NCI-H2171 (cell line): ENCODE data around the gene PXK.
A peak's percentile ranks its signal among the peaks of the same experiment; 100 is the strongest.

Experiments used
- DNase-seq: peaks from one replicate; lab custom pipeline; 2025; lab: John Stamatoyannopoulos, UW

Gene PXK

DNA sequence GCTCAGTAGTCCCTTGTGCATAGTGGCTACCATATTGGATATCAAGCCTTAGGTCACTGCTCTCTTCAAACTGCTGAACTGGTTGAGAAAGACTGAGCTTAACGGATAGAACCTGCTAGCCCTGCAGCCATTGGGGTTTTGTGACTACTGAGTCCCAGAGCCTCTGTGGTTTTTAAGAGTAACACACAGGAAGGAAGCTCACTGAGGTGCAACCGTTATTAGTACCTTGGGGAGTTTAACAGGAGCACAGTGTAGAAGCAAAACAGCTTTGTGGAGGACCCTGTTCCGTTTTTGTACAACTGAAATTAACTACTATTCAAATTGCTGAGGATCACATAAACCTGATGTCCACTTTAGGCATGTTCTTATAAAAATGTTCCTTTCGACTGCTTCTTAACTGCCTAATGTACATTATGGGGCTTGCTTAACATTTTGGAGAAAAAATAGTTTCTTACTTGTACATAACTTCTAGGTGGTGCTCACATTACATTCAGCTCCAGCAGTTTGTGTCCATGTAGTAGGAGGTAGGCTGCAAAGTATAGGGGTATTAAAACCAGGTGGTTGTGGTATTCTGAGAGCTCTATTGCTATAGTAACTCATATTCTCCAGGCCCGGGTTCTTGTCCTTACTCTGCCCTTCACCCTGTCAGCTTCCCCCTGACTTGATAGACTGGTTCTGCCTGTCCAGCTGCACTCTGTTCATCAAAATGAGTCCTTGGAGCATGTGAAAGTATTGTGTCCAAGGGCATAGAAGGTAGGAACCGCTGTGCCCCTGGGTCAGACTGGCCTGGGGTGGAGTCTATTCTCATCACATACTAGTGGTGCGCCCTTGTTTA, 17.3 kb downstream of the PXK start:
- DNase-seq: no peak

DNA sequence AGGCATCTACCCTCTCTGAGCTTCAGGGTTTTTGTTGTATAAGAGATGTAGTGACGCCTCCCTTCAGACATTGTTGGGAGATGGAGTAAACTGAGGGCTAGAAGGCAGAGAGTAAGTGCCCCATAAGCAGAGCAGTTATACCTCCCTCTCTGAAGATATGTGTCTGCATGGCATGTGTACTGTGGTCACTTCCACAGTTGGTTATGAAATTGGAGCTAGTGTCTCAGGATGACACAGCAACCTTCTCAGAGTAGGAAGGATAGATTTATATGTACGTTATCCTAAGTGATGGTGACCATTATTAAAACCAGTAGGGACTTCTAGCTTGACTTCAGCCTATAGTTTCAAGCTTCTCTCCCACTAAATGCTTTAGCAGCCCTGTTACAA, 17.9 kb downstream of the PXK start:
- DNase-seq: no peak

DNA sequence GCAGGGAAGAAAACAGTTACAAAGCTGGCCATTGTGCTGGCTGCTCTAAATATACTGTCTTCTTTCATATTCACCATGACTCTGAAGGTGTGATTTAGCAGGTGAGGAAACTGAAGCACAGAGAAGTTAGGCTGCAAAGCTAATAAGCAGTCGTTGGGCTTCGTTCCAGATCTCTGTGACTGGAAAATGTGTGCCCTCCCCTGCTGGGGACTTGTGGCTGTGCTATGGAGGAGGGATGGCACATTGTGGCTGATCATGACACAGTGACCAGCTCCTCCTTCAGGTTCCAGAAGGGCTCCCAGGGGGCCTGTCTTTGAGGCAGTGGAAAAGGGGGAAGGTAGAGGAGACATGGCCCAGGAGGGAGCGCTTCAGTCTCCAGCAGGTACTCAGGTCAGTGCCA, 19.2 kb downstream of the PXK start:
- DNase-seq: no peak

DNA sequence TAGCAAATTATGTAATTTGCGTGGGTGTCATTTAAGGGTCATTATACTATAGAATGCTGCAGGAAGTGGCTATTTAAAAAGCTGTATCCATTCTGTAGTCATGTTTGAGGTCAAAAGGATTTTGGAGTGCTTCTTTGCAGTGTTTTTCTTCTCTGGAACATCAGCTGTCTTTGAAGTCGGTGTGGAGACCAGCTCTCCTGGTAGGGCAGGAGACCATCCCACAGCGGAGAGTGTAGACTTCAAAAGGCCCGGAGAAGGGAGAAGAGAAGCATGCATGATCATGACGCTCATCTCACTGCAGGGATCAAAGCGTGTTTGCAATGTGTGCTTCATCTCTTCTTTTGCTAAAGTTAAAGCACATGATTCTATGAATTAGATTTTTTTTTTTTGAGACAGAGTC, 19.9 kb downstream of the PXK start:
- DNase-seq: no peak

DNA sequence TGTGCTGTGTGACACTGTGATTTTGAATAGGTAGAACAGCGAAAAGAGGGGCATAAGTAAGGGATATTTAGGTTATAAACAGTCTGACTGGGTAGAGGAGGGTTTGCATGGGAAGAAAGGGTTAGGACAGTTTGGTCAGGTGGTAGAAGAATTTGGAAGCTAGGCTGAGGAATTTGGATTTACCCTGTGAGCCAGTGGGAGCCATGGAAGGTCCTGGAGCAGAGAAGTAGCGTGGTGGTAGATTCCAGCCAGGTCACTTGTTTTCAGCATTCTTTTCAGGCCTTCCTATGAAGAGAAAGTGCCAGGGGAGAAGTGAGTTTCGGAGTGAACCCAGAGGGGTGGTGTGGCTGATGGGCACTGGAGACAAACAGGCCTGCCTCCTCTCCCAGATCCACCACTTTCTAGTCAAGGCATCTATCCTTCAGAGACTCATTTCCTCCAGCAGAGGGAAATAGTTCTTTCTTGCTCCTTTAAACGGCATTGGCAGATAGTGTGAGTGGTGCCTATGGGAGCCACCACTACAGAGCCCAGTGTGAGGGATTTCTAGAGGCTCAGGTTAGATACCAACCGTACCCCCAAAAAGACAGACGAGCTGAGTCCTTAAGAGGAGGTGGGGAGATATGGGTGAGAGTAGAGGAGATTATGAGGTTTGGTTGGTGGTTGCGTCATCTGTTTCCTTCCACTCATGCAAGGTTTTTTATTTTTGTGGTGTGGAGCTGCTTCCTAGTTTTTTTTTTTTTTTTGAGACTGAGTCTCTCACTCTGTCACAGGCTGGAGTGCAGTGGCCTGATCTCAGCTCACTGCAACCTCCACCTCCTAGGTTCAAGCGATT, 21.2 kb downstream of the PXK start:
- DNase-seq: no peak

DNA sequence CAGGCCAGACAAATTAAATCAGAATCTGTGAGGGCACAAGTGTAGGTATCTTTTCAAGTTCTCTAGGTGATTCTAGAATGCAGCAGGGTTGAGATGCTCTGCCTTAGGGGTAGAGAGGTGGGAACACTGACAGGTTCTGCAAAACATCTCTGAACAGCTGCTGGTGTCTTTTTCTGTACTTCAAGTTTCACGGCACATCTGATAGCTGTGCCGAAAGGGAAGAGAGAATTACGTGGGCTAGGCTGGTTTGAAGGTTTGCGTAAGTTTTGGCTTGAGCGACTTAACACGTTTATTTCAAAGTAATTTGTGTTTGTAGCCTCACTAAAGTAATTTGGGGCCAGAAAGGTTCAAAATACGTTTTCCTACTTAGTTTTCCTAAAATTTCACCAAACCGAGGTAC, 22.5 kb downstream of the PXK start:
- no peak for DNase-seq

DNA sequence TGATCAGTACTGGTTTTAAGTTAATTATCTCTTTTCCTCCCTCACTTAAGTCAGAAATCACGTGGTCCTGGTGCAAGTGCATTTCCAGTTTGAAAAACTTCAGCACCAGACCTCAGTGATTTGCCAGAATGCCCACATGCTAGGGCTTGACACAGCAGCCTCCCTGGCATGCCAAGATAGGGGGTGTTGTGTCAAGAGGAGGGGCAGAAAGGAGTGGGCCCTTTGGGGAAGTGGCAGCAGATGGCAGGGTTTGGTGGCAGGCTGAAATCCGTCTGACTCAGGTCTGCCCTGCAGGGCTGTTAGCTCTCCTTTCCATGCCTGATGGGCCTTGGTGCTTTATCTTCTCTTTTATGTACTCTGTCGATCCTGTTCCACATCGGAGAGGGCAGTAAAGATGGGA, 23.4 kb downstream of the PXK start:
- DNase-seq: peak; percentile 32

DNA sequence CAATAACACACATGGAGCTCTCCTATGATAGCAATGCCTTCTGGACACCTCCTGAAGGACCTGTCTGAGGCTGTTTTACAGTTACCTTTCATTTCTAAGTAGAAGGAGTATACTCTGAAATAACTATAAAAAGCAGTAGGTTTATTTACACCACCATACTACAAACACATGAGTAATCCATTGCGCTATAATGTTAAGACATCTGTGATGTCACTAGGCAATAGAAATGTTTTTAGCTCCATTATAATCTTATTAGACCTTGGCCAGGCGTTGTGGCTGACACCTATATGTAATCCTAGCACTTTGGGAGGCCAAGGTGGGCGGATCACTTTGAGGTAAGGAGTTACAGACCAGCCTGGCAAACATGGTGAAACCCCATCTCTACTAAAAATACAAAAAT, 24.7 kb downstream of the PXK start:
- DNase-seq: no peak

DNA sequence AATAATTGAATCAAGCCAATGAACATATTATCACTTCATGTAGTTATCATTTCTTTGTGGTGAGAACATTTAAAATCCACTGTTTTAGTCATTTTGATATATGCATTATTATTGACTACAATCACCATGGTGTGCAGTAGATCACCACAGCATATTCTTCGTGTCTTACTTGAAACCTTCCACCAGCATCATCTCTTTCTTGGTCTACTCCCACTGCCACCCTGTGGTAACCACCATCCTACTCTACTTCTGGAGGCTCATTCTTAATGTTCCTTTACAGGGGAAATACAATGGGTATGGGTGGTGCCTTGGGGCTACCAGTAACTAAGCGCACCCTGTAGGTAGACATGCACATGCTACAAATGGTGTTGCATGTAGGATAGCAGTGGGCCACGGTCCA, 25.4 kb downstream of the PXK start:
- no peak for DNase-seq

DNA sequence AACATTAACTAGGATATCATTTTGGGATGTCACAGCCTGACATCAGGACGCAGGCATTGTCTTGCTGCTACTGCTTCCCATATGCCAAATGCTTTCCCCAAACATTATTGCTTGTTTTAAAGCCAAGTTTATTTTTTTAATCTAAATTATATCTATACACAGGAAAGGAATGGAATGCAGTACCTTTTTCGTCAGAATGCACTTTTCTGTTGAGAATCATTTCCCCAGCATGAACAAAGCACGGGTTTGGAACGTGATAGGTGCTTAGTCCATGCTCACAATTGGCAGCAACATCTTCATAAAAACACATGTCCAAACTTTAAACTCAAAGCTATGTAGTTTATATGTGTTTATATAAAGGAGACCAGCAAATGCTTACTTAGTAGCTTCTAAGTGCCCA, 26.1 kb downstream of the PXK start:
- no peak for DNase-seq

DNA sequence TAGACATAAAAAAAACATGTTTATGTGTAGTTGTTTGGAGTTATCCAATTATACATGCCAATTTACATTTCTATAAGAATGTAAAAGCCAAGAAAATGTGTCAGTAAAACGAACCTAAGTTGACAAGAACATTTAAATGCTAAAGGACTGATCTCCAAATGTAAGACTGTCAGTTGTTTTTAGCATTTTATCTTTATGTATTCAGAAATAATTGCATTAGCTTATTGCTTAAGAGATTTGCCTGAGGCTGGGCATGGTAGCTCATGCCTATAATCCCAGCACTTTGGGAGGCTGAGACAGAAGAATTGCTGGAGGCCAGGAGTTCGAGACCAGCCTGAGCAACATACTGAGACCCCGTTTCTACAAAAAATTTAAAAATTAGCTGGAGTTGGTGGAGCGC, 26.9 kb downstream of the PXK start:
- DNase-seq: no peak

DNA sequence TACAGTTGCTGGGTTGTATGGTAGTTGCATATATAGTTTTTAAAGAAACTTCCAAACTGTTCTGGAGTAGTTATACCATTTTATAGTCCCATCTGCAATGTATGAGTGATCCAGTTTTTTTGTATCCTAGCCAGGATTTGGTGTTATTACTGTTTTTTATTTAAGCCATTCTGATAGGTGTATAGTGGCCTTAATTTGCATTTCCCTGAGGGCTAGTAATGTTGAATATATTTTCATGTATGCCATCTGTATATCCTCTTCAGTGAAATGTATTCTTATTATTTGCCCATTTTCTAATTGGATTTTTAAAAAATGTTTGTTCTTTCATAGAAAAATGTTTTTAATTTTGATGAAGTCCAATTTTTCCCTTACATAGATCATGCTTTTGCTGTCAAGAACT, 29.2 kb downstream of the PXK start:
- no peak for DNase-seq

DNA sequence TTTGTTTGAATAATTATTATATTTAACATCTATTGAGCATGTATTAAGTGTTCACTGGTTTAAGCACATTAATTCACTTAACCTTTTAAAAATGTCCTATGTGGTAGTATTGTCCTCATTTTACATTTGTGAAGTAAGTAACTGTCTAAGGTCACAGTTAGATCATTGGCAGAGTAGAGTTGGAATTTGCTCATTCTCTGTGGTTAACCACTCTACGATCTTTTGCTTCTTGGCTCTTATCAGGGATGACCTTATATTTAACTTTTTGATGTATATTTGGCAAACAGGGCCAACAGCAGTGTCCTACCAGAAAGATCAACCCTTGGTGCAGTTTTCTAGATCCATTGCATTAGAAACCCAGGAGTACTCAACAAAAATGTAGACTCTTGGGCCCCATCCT, 34.0 kb downstream of the PXK start:
- DNase-seq: no peak

DNA sequence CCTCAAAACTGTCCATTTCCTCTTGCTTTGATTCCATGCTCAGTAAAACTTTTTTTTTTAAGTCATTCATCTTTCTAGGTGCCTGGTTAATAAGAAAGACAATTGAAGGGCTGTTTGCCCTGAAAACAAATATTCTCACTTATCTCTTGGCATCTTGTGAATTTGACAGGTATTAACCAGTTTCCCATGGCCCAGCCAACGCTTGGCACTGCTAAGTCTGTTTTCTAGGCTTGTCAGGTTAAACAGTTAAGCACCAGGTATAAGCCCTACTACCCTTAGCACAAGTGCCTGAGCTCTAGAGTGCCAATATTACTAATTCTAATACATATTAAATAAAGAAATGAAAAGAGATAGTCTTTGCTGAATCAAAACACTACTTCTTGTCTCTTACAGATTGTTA, 36.3 kb downstream of the PXK start:
- DNase-seq: no peak

DNA sequence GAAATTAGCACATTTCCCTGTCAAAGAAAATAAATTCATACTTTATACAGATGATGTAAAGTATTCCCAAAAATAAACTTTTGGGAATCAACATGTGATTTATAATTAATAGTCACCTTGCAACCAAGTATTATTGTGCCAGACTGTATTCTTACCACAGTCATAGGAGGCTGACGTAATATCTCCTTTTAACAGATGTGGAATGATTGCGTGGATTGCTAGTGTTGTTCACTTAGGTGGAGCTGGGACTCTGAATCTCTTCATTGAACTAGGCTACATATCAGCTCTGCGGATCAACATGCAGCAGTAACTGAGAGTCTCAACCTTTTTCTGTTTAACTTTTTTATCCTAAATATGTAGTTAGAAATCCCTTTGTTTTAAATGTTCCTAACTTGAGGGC, 37.2 kb downstream of the PXK start:
- DNase-seq: no peak

DNA sequence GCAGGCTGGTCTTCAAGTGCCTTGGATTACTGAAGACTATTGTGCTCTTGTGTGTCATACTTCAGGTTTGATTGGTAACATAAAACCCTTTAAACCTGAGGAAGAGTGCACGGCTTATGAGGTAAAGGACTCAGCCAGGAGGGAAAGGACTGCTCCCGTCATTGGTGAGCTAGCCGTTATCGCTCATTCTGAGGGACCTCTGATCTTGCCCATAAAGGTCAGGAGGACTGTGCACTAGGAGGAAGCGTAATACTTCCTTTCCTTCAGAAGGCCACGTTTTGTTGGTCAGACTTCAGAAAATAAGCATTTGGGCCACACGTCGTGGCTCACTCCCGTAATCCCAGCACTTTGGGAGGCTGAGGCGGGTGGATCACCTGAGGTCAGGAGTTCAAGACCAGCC, 37.7 kb downstream of the PXK start:
- DNase-seq: no peak

DNA sequence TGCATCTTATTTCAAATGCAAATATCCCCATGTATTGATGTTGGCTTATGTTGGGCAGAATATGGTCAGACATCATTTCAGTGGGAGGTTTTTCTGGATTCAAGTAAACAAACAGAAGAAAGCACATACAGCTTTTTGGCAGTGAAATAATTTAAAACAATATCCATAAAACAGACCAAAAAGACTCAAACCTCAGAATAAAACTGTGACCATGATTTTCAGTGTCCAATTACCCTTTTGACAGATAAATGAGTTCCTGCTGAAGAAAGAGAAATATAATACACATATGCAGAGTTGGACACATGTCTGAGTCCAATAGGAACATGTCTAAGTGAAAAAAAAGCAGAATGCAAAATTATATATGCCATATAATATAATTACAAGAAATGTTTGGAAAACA, 39.1 kb downstream of the PXK start:
- no peak for DNase-seq

DNA sequence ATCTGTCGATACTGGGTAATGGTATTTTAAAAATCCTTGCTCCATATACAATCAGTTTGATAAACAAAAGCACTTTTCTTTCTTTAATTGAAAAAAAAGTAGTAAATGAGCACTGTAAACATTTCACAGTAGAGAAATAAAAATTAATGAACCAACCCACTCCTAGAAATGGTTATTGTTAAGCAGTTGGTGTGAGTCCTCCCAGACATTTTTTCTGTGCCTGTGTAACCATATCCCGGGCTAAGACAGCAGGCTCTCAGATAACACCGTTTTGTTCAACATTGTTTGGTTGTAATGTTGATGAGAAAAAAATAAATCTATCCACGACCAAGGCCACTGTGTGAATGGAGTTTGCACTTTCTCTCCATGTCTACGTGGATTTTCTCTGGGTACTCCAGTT, 42.6 kb downstream of the PXK start:
- no peak for DNase-seq

DNA sequence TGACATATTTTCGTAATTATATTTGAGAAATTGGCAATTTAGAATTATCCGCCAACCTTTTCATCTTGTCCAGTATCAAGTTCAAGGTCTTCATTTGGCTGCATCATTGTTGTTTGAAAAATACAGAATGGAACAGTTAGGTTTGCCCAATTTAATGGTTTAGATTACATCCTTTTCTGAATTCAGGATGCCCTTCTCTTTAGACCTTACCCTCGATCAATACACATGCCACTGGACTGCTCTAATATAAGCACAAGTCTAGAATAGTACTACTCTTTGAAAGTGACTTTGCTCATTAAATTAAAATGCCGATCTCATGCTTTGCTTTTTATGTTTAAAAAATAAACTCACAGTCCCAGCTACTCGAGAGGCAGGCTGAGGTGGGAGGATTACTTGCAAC, 44.5 kb downstream of the PXK start:
- DNase-seq: no peak

DNA sequence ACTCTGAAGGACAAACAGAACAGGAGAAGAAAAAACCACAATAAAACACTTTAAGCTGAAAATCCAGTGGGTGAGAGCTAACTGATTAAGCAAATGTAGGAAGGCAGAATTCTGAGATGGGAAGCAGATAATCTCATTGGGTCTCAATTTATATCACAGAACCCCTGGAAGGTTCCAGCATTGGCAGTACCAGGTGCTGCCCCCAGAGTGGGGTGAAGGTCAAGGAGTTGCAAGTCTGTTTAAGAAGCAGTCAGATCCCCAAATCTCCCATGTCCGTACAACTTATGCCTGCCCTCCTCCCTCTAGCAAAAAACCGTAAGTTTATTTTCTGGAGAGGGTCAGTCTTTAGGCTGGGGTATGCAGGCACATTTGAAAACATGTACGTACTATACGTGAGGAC, 45.1 kb downstream of the PXK start:
- no peak for DNase-seq

DNA sequence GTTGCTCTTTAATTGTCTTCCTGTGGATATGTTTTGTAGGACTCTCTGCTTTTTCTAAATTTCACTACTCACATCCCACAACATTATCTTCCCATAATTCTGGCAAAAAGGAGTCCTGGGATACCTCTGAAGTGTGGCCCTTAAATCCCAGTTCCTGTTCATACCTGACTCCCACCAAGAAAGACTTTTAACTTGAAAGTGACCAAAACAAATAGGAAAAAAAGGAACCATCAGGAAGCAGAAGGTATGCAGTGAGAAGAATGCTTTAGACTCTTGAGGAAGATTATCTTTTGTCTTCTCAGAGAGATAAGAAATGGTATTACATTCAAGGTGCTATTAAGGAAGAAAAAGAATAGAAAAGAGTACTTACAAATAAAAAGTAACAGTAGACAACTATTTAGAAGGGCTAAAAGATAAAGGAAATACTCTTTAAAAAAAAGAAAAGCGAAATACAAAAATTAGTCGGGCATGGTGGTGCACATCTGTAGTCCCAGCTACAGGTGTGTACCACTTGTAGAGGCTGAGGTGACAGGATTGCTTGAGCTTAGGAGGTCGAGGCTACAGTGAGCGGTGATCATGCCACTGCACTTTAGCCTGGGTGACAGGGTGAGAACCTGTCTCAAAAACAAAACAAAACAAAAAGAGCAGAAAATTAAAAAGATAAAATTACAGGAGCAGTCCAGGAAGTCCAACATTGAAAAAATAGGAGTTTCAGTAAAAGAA, 46.8 kb downstream of the PXK start:
- DNase-seq: no peak

DNA sequence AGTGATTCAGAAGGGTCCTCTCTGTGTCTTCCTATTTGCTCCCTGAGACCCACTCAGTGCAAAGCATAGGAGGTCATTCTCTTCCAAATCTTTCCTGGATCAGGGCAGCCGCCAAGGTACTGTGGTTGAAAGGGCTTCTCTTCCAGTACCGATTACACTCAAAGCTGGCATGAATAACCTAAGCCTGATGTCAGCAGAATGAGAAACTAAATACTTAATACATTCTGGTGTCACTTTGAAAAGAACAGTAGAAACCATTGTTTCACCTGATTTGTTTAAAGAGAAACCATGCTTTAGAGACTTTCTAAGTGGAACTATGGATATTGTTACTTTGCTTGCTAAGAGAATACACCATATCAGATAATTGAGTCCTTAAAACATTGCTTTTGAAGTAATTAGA, 50.8 kb downstream of the PXK start:
- no peak for DNase-seq

DNA sequence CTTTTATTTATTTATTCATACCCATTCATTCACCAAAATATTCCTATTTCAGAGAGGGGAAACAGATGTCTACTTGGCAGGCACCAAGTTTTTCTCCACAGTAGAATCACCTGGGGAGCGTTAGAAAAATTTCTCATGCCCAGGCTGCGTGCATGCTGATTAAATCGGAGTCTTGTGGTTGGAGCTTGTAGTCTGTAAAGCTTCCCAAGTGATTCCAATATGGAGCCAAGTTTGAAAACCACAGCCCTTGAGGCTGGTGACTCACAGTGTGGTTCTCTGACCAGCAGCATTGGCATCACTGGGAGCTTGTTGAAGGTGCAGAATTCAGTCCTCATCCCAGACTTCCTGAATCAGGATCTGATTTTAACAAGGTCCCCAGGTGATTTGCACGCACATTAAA, 51.2 kb downstream of the PXK start:
- DNase-seq: no peak
